Activated CD8-positive, alpha-beta memory T cell treated with anti-CD3 and anti-CD28 coated beads, Interleukin-2, amount 50 U/mL, for 1 hour (primary cell): ENCODE data around the gene RNPEP.
"Not testable (repeated sequence)": the region's sequence is repeated elsewhere in the genome, so short reads cannot be mapped to it uniquely, and the experiment has no call there.

Experiments used
- DNase-seq: peaks from one replicate; pipeline ENCODE4 v3.0.0-alpha.2; 2020; ENCODE audit errors: extremely low read depth

RNPEP gene

GRCh38 chr1:201982623-201983379 is at the start of gene RNPEP:
Gene RNPEP, plus strand, starts transcription at chr1:201982648. Its CDS starts 19 bp downstream, at chr1:201982667.
- peak; percentile 14 for DNase-seq

GRCh38 chr1:201933840-201934430 is 48.5 kb upstream of the RNPEP start:
- no peak for DNase-seq

GRCh38 chr1:201937624-201938213 is 44.7 kb upstream of the RNPEP start:
- DNase-seq: no peak

GRCh38 chr1:201938440-201939035 is 43.9 kb upstream of the RNPEP start:
- DNase-seq: no peak

- DNase-seq: no peak
Observed at GRCh38 chr1:201939148-201939547, 43.3 kb upstream of the RNPEP start.

GRCh38 chr1:201939574-201939973 is 42.9 kb upstream of the RNPEP start:
- DNase-seq: no peak

GRCh38 chr1:201940316-201940715 is 42.1 kb upstream of the RNPEP start:
- DNase-seq: not testable (repeated sequence)

- no peak for DNase-seq
Observed at GRCh38 chr1:201941420-201942128, 40.9 kb upstream of the RNPEP start.

- DNase-seq: no peak
Observed at GRCh38 chr1:201942129-201942495, 40.3 kb upstream of the RNPEP start.

GRCh38 chr1:201944002-201944401 is 38.4 kb upstream of the RNPEP start:
- DNase-seq: no peak

- DNase-seq: no peak
Observed at GRCh38 chr1:201944639-201945038, 37.8 kb upstream of the RNPEP start.

GRCh38 chr1:201945157-201945556 is 37.3 kb upstream of the RNPEP start:
- DNase-seq: no peak

- DNase-seq: no peak
Observed at GRCh38 chr1:201945863-201946223, 36.6 kb upstream of the RNPEP start.

- no peak for DNase-seq
Observed at GRCh38 chr1:201946224-201946908, 36.1 kb upstream of the RNPEP start, which contains the start of gene LMOD1. Gene LMOD1, minus strand, starts transcription at chr1:201946548. Its CDS starts 208 bp downstream, at chr1:201946340.

- no peak for DNase-seq
Observed at GRCh38 chr1:201947697-201948008, 34.8 kb upstream of the RNPEP start.

- DNase-seq: no peak
Observed at GRCh38 chr1:201949491-201949890, 33.0 kb upstream of the RNPEP start.

GRCh38 chr1:201954263-201955008 is 28.0 kb upstream of the RNPEP start:
- DNase-seq: no peak

- DNase-seq: peak; percentile 77
Observed at GRCh38 chr1:201955009-201955728, 27.3 kb upstream of the RNPEP start, which contains the start of gene TIMM17A. Gene TIMM17A, plus strand, starts transcription at chr1:201955503. Its CDS starts 24 bp downstream, at chr1:201955527.

GRCh38 chr1:201955729-201956143 is 26.7 kb upstream of the RNPEP start:
- DNase-seq: peak; percentile 8

- no peak for DNase-seq
Observed at GRCh38 chr1:201958348-201958747, 24.1 kb upstream of the RNPEP start.
